Hippocampal formation (tissue), 2 donors: Measurements from ENCODE around the gene SLC25A19.

Source experiments
- DNase-seq, 2 donors: peaks; one replicate each; lab custom pipeline; 2025; lab: John Stamatoyannopoulos, UW

The SLC25A19 gene

DNA sequence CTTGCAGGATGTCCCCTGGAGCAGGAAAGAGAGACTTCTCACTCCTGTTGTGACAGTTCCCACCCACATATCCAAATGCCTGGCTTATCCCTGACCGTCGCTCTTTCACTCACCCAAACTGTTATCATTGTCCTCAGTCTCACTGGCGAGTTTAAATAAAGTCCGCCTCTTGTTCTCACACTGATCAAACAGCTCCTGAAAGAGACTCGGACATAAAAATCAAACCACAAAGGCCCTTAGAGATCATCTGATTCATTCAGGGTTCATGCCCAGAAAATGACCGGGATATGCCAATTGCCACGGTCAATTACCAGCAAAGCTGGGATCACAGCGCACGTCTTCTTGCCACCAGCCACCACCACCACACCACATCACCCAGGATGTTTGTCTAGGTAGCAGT is 47.7 kb downstream of the SLC25A19 start:
- DNase-seq: no peak

GRCh38 chr17:75241143-75241430 is 48.1 kb downstream of the SLC25A19 start:
- no peak for DNase-seq

- no peak for DNase-seq
Observed at GRCh38 chr17:75240394-75241142, 48.7 kb downstream of the SLC25A19 start.

DNA sequence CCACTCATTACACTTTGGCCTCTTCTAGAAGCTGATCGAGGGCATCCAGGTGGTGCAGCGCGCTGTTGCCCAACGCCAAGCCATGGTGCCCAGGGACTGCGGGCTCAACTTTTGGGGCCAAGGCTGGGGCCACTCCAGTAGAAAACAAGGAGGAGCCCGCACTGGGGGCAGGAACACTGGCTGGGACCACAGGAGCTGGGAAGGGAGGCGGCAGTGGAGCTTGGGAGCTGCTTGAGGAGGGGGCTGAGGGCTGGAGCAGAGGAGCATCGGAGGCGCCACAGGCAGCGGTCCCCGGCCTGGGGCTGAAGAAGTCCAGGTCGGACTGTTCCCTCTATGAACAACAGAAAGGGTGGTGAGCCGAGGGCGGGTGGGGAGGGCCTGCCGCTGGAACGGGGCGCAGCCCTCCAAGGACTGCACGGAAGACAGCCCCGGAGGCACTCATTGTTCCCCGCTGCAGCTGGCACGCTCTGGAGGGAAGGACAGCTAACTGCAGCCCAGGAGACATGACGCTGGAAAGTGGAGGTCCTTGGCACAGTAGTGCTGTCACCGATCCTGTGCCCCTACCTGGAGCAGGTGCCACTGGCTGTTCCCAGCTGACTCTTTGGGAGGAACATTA is 49.3 kb downstream of the SLC25A19 start:
- no peak for DNase-seq

- DNase-seq: no peak
Observed at GRCh38 chr17:75239214-75239613, 50.0 kb downstream of the SLC25A19 start.

- DNase-seq: peak; percentile 14 to 33
Observed at GRCh38 chr17:75238684-75239191, 50.5 kb downstream of the SLC25A19 start.

- no peak for DNase-seq
Observed at GRCh38 chr17:75238020-75238580, 51.1 kb downstream of the SLC25A19 start.

DNA sequence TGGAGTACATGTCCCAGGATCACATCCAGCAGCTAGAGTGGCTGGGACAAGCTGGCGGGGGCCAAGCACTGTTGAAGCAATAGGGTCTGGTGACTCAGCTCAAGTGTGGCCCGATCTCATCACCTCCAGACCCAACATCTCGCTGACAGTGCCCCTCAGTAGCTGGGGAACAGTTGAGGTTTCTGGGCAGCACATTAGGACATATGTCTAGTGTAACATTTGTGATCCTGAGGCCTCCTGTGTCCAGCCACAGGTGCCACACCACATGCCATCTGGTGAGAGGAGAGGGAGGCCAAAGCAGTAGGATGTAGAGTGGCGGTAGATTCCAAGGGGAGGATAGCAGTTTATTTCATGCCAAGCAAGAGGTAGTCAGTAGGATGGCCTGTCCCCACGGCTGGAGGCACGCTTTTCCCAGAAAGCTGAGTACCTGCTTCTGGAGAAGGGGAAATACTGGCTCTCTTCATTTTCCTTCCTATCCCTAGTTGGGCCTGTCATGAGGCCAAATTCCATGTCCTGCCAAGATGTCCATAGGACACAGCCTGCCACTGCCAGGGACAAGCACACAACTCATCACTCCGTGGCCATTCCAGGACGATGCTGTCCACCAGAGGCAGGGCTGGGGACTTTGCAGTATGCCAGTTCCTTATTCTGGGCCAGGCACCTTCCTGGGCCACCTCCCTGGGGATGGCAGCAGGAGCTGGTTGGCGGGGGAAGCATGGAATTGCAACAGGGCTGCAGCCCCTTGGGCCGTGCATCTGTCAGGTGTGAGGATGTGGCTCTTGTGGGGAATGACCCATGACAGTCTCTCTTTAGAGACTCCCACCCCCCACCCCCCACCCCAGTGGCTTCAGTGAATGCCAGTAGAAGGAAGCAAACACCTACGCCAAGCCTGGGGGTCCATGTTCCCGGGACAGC is 51.9 kb downstream of the SLC25A19 start:
- DNase-seq: no peak

DNA sequence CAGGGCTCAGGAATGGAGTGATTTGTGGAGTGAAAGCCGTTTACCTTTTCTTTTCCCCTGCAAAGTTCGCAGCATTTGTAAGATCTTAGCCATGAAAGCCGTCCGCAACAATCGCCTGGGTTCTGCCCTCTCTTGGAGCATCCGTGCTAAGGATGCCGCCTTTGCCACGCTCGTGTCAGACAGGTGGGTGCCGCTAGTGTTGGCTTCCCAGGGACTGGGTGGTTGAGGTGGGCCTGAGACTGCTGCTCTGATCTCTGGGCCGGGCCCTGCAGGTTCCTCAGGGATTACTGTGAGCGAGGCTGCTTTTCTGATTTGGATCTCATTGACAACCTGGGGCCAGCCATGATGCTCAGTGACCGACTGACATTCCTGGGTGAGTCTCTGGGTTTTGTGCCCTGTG is 56.4 kb downstream of the SLC25A19 start:
- no peak for DNase-seq

GRCh38 chr17:75231741-75232464 is 57.3 kb downstream of the SLC25A19 start:
- no peak for DNase-seq

- DNase-seq: no peak
Observed at GRCh38 chr17:75231071-75231470, 58.2 kb downstream of the SLC25A19 start.

DNA sequence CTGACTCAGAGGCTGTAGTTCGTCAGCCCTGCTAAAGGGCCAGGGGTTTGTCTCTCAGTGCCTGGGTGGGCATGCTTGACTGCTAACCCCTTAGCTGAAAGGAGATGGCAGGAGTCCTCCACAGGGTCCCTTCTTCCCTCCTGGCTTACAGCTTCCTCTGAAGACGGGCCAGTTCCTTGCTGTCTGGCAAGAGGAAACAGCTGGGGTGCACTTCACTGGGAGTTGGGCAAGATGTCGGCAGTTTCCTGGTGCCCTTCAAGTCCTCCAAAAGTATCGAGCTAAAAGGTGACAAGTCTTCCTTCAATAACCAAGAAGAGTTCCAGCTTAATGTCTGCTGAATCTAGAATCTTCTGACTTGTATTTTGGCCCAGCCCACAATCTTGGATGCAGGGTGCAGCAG is 60.4 kb downstream of the SLC25A19 start:
- DNase-seq: no peak

- DNase-seq: peak; percentile 21 to 29
Observed at GRCh38 chr17:75228305-75228704, 60.9 kb downstream of the SLC25A19 start.

DNA sequence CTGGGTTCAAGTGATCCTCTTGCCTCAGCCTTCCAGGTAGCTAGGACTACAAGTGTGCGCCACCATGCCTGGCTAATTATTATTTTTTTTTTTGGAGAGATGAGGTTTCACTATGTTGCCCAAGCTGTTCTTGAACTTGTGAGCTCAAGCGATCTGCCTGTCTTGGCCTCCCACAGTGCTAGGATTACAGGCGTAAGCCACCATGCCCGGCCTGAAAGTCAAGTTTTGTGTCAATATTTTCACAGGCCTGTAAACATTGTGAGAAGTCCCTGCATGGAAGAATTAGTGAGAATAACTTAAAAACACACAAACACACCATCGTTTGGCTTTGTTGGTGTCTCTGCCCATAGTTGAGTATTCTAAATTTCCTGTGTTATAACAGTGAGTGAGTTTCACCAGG is 61.5 kb downstream of the SLC25A19 start:
- no peak for DNase-seq

- no peak for DNase-seq
Observed at GRCh38 chr17:75225016-75225415, 64.2 kb downstream of the SLC25A19 start.
